Posterior cingulate gyrus (tissue), 11 donors: ENCODE data around the gene COL5A1.

Experiments used
- DNase-seq, 10 donors: peaks; one replicate each; pipeline versions ENCODE4 v3.0.0 to v3.0.0-alpha.2; 2020 to 2021; ENCODE audit warnings: mixed read lengths in 3 of 10
- intact Hi-C: fragments of 100-400 bp; cut with DNase I; formaldehyde crosslinking; loops from one replicate; pipeline ENCODE4 v1.15.1; 2023

COL5A1 gene

DNA sequence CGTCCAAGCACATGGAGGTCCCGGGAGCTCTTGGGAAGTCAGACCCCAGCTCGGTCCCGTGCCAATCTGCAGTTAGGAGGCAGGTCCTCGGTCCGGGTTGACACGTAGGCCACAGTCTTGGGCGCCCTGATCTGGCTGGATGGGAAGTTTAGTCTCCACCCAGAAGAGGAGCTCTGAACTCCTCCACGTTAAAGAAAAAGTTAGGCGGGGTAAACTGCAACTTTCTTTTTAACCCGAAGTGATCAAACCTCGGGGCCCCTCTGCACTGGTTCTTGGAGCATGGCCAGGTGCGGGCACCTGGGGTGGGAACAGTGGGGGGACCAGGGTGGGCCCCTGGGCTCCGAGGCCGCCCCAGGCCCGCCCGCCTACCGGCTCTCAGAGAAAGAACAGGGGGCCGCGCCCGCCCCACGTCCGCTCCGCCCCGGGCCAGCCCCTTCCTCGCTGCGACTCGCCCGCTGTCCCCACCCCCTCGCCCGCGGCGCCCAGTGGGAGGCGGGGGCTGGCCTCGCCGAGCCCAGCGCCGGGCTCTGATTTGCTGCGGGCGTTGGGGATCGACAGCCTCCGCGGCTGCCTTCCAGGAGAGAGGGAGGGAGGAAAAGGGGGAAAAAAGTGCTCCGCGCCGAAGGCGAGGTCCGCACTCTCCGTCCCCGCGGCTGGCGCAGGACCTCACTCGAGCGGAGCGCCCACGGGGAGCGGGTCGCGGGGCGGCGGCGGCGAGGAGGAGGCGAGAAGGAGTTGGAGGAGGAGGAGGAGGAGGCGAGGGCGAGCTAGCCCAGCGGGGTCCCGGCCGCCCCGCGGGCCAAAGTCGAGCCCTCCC, at the start of gene COL5A1:
TSS of gene COL5A1 (plus strand) at position 631 of the 817 bp plus-strand sequence. CDS start 385 bp downstream, outside the sequence.
- intact Hi-C loops, result no loop called here
- peak; percentile 39 to 93 (median 66) for DNase-seq

GRCh38 chr9:134592018-134592818, 49.4 kb upstream of the COL5A1 start:
- DNase-seq, result peak in 2 of 10 donors; percentile 53 to 64
- intact Hi-C loops, result no loop called here

GRCh38 chr9:134592819-134593200, 48.8 kb upstream of the COL5A1 start:
- intact Hi-C loops, result no loop called here

DNA sequence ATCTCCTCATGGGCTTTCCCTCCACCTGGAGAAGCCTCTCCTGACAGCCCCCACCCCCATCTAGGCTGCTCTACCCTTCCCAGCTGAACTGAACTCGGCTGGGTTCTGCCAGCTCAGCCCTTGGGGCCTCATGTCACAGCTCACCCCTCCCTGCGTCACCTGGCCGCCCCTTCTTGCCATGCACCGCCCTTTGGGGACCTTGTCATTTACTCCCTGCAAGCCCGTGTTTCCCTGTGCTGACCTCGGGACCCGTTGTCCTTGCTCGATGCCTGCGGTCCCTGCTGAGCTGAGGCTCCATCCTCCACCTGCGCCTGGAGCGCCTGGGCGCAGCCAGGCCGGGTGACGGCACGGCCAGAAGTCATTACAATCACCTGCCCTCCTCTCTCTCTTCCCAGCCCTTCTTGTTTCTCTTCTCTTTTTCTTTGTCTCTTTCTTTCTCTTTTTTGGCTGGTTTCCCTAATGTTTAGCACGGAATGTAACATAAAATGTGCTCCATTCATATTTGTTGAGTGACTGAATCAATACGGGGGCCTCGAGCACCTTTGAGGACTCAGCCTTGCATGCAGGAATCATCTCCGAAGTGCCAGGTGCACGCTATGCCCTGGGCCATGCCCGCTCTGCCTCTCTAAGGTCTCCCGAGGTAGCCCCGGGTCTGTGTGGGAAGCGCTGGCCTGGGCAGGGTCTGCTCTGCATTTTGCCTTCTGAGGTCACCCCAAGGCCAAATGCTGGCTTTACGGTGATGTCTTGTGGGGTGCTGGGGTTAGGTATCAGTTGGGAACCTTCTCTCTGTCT, 48.1 kb upstream of the COL5A1 start:
- peak in 3 of 10 donors; percentile 21 to 67 (median 51) for DNase-seq
- intact Hi-C loops, result no loop called here

More at GRCh38 chr9:134592819-134593200, 48.8 kb upstream of the COL5A1 start:
- DNase-seq, result peak in 2 of 10 donors; percentile 43 to 62

- DNase-seq, result peak in 3 of 10 donors; percentile 57 to 76 (median 74)
- intact Hi-C loops, result no loop called here
Observed at GRCh38 chr9:134594078-134594941, 47.3 kb upstream of the COL5A1 start.

DNA sequence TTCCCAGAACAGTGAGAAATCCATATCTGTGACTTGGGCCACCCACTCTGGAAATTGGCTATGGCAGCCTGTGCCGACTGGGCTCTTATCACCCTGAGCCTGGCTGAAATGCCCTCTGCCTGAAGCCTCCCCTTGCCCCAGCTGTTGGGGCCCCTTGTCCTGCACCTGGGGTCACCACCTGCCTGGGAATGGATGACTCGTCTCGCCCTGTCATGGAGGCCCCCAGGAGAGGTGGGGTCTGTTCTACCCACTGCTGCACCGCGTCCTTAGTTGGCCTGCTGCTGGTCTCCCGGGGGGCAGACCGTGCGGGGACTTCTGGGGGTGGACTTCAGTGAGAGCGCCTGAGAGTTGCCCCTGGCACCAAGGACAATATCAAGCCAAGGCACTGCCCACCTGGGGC, 46.6 kb upstream of the COL5A1 start:
- intact Hi-C loops, result no loop called here

DNA sequence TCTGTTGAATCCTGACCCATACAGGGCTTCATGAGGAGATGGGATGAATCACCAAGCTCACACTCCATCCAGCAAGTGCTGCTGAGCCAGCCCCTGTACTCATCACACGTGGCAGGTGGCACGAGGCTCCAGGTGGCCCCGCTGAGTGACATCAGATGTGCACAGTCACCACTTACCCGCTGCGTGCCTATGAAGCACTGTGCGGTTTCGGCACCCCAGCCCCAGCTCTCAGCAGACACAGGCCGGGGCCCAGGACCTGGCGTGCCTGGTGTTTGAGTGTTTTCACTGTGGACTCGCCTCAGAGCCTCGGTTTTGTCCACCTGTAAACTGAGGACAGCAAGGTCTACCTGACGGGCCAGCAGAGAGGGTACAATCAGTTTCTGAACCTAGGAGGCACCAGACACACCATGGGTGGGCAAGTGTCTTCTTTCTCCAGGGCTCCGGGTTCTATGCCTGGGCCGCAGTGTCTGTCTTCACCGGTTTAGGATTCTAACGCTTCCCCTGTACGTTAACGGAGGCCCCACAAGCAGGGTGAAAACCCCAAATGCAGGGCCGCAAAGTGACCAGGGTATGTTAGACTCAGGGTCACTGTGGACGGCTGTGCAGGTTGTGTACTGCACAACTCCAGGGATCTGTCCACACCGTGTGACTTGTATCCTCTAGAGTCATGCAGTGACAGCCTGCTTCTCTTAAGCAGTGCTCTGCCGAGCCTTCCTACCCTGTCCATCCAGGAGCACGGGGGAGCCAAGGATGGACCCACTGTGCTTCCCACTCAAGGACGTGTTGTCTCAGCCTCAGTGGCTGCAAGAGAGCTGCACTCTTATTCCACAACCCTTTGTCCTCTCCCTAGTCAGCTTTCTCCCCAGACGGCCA, 44.3 kb upstream of the COL5A1 start:
- peak in 3 of 10 donors; percentile 45 to 78 (median 67) for DNase-seq
- intact Hi-C loops, result no loop called here

More for the DNA sequence above, 46.6 kb upstream of the COL5A1 start:
- peak in 3 of 10 donors; percentile 45 to 80 (median 57) for DNase-seq

DNA sequence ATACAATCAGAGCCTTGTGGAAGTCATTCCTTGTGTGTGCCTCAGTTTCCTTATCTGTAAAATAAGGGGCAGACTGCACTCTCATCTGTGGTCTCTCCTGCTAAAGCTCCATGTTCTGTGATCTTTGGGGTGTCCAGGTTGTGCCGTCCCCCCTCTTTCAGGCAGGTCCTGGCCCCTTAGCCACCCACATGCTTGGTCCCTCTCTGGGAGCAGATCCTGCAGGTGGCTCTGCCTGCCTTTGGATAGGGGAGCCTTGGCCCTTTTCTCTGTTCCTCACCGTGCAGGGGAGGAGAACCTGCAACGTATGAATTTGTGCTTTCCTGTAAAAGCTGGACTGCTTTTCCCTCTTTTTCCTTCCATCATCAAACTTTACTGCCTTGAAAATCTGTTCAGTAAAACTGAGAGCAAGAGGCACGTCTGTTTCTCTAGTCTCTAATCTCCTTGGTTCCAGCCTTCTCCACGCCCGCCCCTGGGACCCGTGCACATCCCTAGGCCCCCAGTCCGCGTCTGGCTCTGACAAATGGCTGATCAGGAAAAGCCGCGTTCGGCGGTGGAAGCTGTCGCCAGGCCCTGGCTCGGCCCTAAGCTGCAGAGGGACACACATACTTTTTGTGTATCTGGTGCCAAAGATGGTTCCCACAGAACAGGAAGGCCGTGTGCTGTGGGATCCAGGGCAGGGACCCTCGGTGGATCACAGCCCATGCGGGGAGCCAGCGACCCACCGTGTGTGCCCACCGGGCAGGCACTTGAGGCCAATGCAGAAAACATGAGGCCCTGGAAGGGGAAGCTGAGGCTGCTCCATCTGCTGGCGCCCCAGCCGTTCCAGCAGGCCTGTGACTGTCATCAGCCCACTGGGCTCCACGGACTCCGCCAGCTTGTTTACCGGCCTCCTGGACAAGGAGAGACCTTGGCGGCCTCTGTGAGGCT, 43.4 kb upstream of the COL5A1 start:
- intact Hi-C loops, result no loop called here
- peak in 3 of 10 donors; percentile 67 to 87 (median 78) for DNase-seq

DNA sequence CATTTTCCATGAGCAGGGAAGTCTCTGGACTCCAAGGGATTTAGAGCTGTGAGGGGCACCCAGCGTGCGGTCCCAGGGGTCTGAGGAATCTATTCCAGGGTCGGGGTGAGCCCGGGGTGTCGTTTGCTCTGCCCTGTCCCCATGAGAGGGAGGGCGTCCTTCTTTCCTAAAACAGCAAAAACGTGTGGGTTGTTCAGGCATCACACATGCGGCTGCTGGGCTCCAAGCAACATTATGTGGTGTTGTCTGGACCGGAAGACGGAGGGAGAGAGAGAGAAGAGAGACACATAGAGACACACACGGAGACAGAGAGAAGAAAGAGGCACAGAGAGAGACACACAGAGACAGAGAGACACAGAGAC, 42.7 kb upstream of the COL5A1 start:
- DNase-seq, result peak in 2 of 10 donors; percentile 59 to 69
- intact Hi-C loops, result no loop called here

DNA sequence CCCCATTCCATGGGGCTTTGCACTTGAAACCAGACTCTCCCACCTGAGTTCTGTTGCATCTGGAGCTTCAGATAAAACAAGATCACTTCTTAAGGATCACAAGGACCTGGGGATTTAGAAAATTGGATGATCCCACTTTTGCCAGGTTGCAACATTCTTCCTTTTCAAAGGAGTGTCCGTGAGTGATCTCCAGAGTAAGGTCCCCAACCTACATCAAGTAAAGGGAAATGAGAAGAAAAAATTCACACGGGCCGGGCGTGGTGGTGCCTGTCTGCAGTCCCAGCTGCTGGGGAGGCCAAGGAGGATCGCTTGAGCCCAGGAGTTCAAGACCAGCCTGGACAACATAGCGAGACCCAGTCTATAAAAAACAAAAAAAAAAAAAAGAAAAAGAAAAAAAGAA, 41.2 kb upstream of the COL5A1 start:
- intact Hi-C loops, result no loop called here
- DNase-seq, result peak in 3 of 10 donors; percentile 25 to 74 (median 42)

DNA sequence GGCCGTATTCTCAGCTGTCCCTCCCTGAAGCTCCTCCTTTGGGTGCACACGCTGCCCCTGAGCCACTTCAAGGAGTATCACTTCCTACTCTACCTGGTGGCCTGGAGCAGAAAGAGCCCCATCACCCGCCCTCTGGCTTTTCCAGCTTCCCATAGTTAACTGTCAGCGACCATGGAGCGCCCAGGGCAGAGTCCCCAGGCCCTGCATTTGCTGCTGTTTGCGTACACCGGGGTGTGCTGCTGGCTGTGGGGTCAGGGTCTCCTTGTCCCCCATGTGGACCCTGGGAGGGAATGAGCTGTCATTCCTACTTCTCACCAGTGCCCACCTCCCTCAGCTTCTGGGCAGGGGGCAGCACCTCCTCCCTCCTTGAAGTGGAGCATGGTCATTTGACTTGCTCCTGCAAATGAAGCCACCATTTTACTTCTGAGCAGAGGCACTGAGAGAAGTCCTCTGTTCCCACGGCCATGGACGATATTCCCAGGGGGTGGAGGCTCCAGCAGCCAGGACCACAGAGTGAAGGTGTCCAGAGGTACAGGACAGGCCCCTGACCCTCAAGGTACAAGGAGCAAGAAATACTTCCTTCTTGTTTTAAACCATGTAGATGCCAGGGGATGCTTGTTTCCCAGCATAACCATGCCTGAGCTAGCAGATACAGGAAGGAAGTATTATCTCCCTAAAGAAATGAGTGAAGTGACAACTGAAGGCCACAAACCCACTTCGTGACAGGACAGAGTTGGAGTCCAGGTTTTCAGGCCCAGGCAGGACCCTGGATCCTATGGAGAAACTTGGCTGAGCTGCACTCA, 40.6 kb upstream of the COL5A1 start:
- DNase-seq, result peak in 1 of 10 donors; percentile 12
- intact Hi-C loops, result no loop called here

GRCh38 chr9:134601764-134602163, 39.8 kb upstream of the COL5A1 start:
- DNase-seq, result peak in 1 of 10 donors; percentile 12
- intact Hi-C loops, result no loop called here

- intact Hi-C loops, result no loop called here
- DNase-seq, result peak in 2 of 10 donors; percentile 29 to 48
Observed at GRCh38 chr9:134602547-134603362, 38.8 kb upstream of the COL5A1 start.

DNA sequence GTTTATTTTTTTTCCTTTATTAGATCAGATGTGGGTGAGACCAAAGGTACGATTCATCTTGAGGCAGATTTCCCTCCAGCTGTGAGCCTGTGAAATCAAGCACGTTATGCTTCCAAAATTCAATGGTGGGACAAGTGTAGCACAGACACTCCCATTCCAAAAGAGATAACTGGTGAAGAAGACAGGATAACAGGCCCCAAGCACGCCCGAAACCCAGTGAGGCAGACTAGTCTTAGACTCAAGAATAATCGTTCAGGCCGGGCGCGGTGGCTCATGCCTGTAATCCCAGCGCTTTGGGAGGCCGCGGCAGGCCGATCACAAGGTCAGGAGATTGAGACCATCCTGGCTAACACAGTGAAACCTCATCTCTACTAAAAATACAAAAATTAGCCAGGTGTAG, 36.8 kb upstream of the COL5A1 start:
- DNase-seq, result peak in 2 of 10 donors; percentile 31 to 44
- intact Hi-C loops, result no loop called here

- peak in 4 of 10 donors; percentile 6 to 53 (median 52) for DNase-seq
- intact Hi-C loops, result no loop called here
Observed at GRCh38 chr9:134605351-134605965, 36.1 kb upstream of the COL5A1 start.
